Measurements from ENCODE around the gene P2RX5.
"Not testable (repeated sequence)": the region's sequence is repeated elsewhere in the genome, so short reads cannot be mapped to it uniquely, and the experiment has no call there.

The P2RX5 gene

GRCh38 chr17:3712811-3713463 is 17.0 kb upstream of the P2RX5 start:
- ATAC-seq, result no peak

- ATAC-seq, result peak; percentile 98
These were observed 15.0 kb upstream of the P2RX5 start for GRCh38 chr17:3710951-3711383.

- ATAC-seq, result no peak
These were observed 12.4 kb upstream of the P2RX5 start for GRCh38 chr17:3708366-3708765.

GRCh38 chr17:3705718-3705984 is 9.7 kb upstream of the P2RX5 start:
- peak in 1 of 2 donors; percentile 3 for ATAC-seq

GRCh38 chr17:3704931-3705717 is 9.2 kb upstream of the P2RX5 start:
- peak in 1 of 2 donors; percentile 7 for ATAC-seq

GRCh38 chr17:3702041-3702539 is 6.1 kb upstream of the P2RX5 start:
- ATAC-seq, result not testable (repeated sequence)

- ATAC-seq, result no peak
These were observed 4.0 kb upstream of the P2RX5 start for GRCh38 chr17:3699951-3700350.

GRCh38 chr17:3698139-3698538 is 2.2 kb upstream of the P2RX5 start:
- no peak for ATAC-seq

- no peak for ATAC-seq
These were observed 1.1 kb upstream of the P2RX5 start for GRCh38 chr17:3697103-3697476.

GRCh38 chr17:3695129-3695722 is 729 bp downstream of the P2RX5 start:
- no peak for ATAC-seq

GRCh38 chr17:3693829-3694231 is 2.1 kb downstream of the P2RX5 start:
- ATAC-seq, result peak; percentile 61 to 72

GRCh38 chr17:3693141-3693540 is 2.8 kb downstream of the P2RX5 start:
- no peak for ATAC-seq

- ATAC-seq, result no peak
These were observed 3.6 kb downstream of the P2RX5 start for GRCh38 chr17:3692346-3692745.

GRCh38 chr17:3691617-3692067 is 4.3 kb downstream of the P2RX5 start:
- no peak for ATAC-seq

- no peak for ATAC-seq
These were observed 5.8 kb downstream of the P2RX5 start for GRCh38 chr17:3690094-3690715.

- ATAC-seq, result no peak
These were observed 6.5 kb downstream of the P2RX5 start for GRCh38 chr17:3689262-3690093.

GRCh38 chr17:3688852-3689261 is 7.1 kb downstream of the P2RX5 start:
- ATAC-seq, result no peak

GRCh38 chr17:3688027-3688553 is 7.9 kb downstream of the P2RX5 start:
- no peak for ATAC-seq

- no peak for ATAC-seq
These were observed 10.8 kb downstream of the P2RX5 start for GRCh38 chr17:3685174-3685573.

- peak; percentile 80 to 87 for ATAC-seq
These were observed 12.9 kb downstream of the P2RX5 start for GRCh38 chr17:3683054-3683511.

GRCh38 chr17:3682033-3682432 is 13.9 kb downstream of the P2RX5 start:
- ATAC-seq, result no peak

GRCh38 chr17:3681565-3681964 is 14.4 kb downstream of the P2RX5 start:
- no peak for ATAC-seq

Measured in activated CD4-positive, CD25-positive, alpha-beta regulatory T cell treated with anti-CD3 and anti-CD28 coated beads, Interleukin-2, amount 50 U/mL, for 24 hours (primary cell).